Activated naive CD4-positive, alpha-beta T cell treated with anti-CD3 and anti-CD28 coated beads for 36 hours (primary cell): Measurements from ENCODE around the gene SLCO6A1. TPM values are rescaled to one million over a fixed set of nuclear protein-coding genes. Genes with fewer than 3 reads are reported as not detected.
"Not testable (repeated sequence)": the region's sequence is repeated elsewhere in the genome, so short reads cannot be mapped to it uniquely, and the experiment has no call there.

ENCODE experiments used
- CTCF ChIA-PET: fragments of 350-600 bp; sonication (Branson Sonifier 250); formaldehyde crosslinking; loops from one replicate; lab custom pipeline; 2021; ENCODE audit warnings: antibody characterized with exemption; lab: Charles Lee
- DNase-seq: peaks from one replicate; pipeline ENCODE4 v3.0.0-alpha.2; 2020
- H3K27ac Mint-ChIP-seq: one replicate; pipeline ENCODE4 v1.8.0; 2021; ENCODE audit warnings: mild to moderate bottlenecking, mixed read lengths
- H3K27me3 Mint-ChIP-seq: one replicate; pipeline ENCODE4 v1.8.0; 2021; ENCODE audit warnings: low read depth, mixed read lengths
- H3K36me3 Mint-ChIP-seq: one replicate; pipeline ENCODE4 v1.8.0; 2021; ENCODE audit warnings: low read depth, mixed read lengths
- H3K4me1 Mint-ChIP-seq: one replicate; pipeline ENCODE4 v1.8.0; 2021; ENCODE audit warnings: low read depth, mixed read lengths
- H3K4me3 Mint-ChIP-seq: one replicate; pipeline ENCODE4 v1.8.0; 2021; ENCODE audit warnings: mild to moderate bottlenecking, moderate library complexity, mixed read lengths
- H3K9me3 Mint-ChIP-seq: one replicate; pipeline ENCODE4 v1.8.0; 2021; ENCODE audit warnings: mixed read lengths
- intact Hi-C: fragments of 100-400 bp; cut with micrococcal nuclease; formaldehyde crosslinking; loops from one replicate; pipeline ENCODE4 v1.15.1; 2023
- total RNA-seq, 2 experiments: library from RNA; stranded (reverse); gene quantifications; one replicate each; pipeline ENCODE4 v1.2.3, GENCODE V29; 2021

The SLCO6A1 gene
- total RNA-seq, 2 experiments from 2014 or later: not detected

GRCh38 chr5:102529447-102529846 is 30.6 kb upstream of the SLCO6A1 start:
- Mint-ChIP-seq H3K36me3 (no peaks in the 10 kb centered on the region), H3K27ac (no peak overlapping the region), H3K27me3 (peaks cover 3% of the 10 kb centered on the region), H3K4me1 (no peaks in the 10 kb centered on the region), H3K4me3 (no peak overlapping the region), H3K9me3 (peaks cover under 1% of the 10 kb centered on the region)
- no peak for DNase-seq
- intact Hi-C loops: no loop called here
- CTCF ChIA-PET: no interaction called here

- H3K4me3 Mint-ChIP-seq: no peak overlapping the region
- intact Hi-C loops: no loop called here
- peaks cover 2% of the 10 kb centered on the region for H3K9me3 Mint-ChIP-seq
- CTCF ChIA-PET: no interaction called here
- no peaks in the 10 kb centered on the region for H3K36me3 Mint-ChIP-seq
- DNase-seq: no peak
- H3K27me3 Mint-ChIP-seq: peaks cover 3% of the 10 kb centered on the region
- no peaks in the 10 kb centered on the region for H3K4me1 Mint-ChIP-seq
- H3K27ac Mint-ChIP-seq: no peak overlapping the region
Observed at GRCh38 chr5:102529031-102529430, 30.2 kb upstream of the SLCO6A1 start.

- Mint-ChIP-seq H3K27me3 (peaks cover 3% of the 10 kb centered on the region), H3K4me1 (no peaks in the 10 kb centered on the region), H3K4me3 (no peak overlapping the region), H3K9me3 (peaks cover 2% of the 10 kb centered on the region), H3K36me3 (no peaks in the 10 kb centered on the region), H3K27ac (no peak overlapping the region)
- intact Hi-C loops: no loop called here
- CTCF ChIA-PET: no interaction called here
- DNase-seq: no peak
Observed at GRCh38 chr5:102528600-102528999, 29.8 kb upstream of the SLCO6A1 start.

- H3K27ac Mint-ChIP-seq: no peak overlapping the region
- H3K9me3 Mint-ChIP-seq: peaks cover 4% of the 10 kb centered on the region
- no peak overlapping the region for H3K4me3 Mint-ChIP-seq
- CTCF ChIA-PET: interaction anchor here (2.5 kb wide), 1 partner anchor 9 kb away, joined by 6 read pairs; no protein-coding TSS in a partner anchor
- no peaks in the 10 kb centered on the region for H3K36me3 Mint-ChIP-seq
- H3K27me3 Mint-ChIP-seq: peaks cover 3% of the 10 kb centered on the region
- intact Hi-C loops: no loop called here
- no peak for DNase-seq
- no peaks in the 10 kb centered on the region for H3K4me1 Mint-ChIP-seq
Observed at GRCh38 chr5:102527547-102527946, 28.7 kb upstream of the SLCO6A1 start.

- H3K4me1 Mint-ChIP-seq: no peaks in the 10 kb centered on the region
- CTCF ChIA-PET: interaction anchor here (1.2 kb wide), 1 partner anchor 701 kb away, joined by 3 read pairs; no protein-coding TSS in a partner anchor
Observed at GRCh38 chr5:102523541-102524175, 24.9 kb upstream of the SLCO6A1 start.

GRCh38 chr5:102511666-102512065 is 12.9 kb upstream of the SLCO6A1 start:
- Mint-ChIP-seq H3K27ac (no peak overlapping the region), H3K4me3 (no peak overlapping the region), H3K4me1 (no peaks in the 10 kb centered on the region), H3K36me3 (no peaks in the 10 kb centered on the region), H3K27me3 (no peaks in the 10 kb centered on the region), H3K9me3 (no peaks in the 10 kb centered on the region)
- no peak for DNase-seq
- CTCF ChIA-PET: interaction anchor here (0.6 kb wide), 1 partner anchor 60 kb away, joined by 4 read pairs; no protein-coding TSS in a partner anchor
- intact Hi-C loops: no loop called here

More at GRCh38 chr5:102523541-102524175, 24.9 kb upstream of the SLCO6A1 start:
- DNase-seq: no peak
- Mint-ChIP-seq H3K9me3 (peaks cover 4% of the 10 kb centered on the region), H3K27me3 (no peaks in the 10 kb centered on the region), H3K27ac (no peak overlapping the region), H3K4me3 (no peak overlapping the region), H3K36me3 (no peaks in the 10 kb centered on the region)
- intact Hi-C loops: no loop called here

GRCh38 chr5:102491261-102491914 is 7.4 kb downstream of the SLCO6A1 start:
- CTCF ChIA-PET, intact Hi-C loops, H3K36me3 Mint-ChIP-seq, DNase-seq, H3K4me1 Mint-ChIP-seq, H3K9me3 Mint-ChIP-seq, H3K27ac Mint-ChIP-seq, H3K27me3 Mint-ChIP-seq, H3K4me3 Mint-ChIP-seq: not testable (repeated sequence)

- Mint-ChIP-seq H3K36me3 (no peaks in the 10 kb centered on the region), H3K27me3 (no peaks in the 10 kb centered on the region), H3K4me3 (no peak overlapping the region), H3K4me1 (no peaks in the 10 kb centered on the region), H3K27ac (no peak overlapping the region), H3K9me3 (no peaks in the 10 kb centered on the region)
- no peak for DNase-seq
- intact Hi-C loops: no loop called here
- CTCF ChIA-PET: no interaction called here
Observed at GRCh38 chr5:102483736-102484135, 15.1 kb downstream of the SLCO6A1 start.

GRCh38 chr5:102481054-102481715 is 17.6 kb downstream of the SLCO6A1 start:
- intact Hi-C loops: no loop called here
- Mint-ChIP-seq H3K9me3 (no peaks in the 10 kb centered on the region), H3K4me1 (no peaks in the 10 kb centered on the region)

GRCh38 chr5:102453716-102454115 is 45.1 kb downstream of the SLCO6A1 start:
- no peak overlapping the region for H3K4me3 Mint-ChIP-seq
- peaks cover 5% of the 10 kb centered on the region for H3K27me3 Mint-ChIP-seq
- no peaks in the 10 kb centered on the region for H3K36me3 Mint-ChIP-seq
- DNase-seq: no peak
- peaks cover 2% of the 10 kb centered on the region for H3K9me3 Mint-ChIP-seq
- H3K4me1 Mint-ChIP-seq: no peaks in the 10 kb centered on the region
- no peak overlapping the region for H3K27ac Mint-ChIP-seq
- intact Hi-C loops: no loop called here
- CTCF ChIA-PET: no interaction called here

More at GRCh38 chr5:102481054-102481715, 17.6 kb downstream of the SLCO6A1 start:
- CTCF ChIA-PET: no interaction called here
- Mint-ChIP-seq H3K36me3 (no peaks in the 10 kb centered on the region), H3K27me3 (no peaks in the 10 kb centered on the region), H3K27ac (no peak overlapping the region), H3K4me3 (no peak overlapping the region)
- no peak for DNase-seq

GRCh38 chr5:102451082-102451481 is 47.7 kb downstream of the SLCO6A1 start:
- CTCF ChIA-PET: no interaction called here

GRCh38 chr5:102450313-102450990 is 48.3 kb downstream of the SLCO6A1 start:
- Mint-ChIP-seq H3K27me3 (peaks cover 5% of the 10 kb centered on the region), H3K4me1 (no peaks in the 10 kb centered on the region), H3K36me3 (no peaks in the 10 kb centered on the region), H3K4me3 (no peak overlapping the region), H3K9me3 (peaks cover 2% of the 10 kb centered on the region), H3K27ac (no peak overlapping the region)
- intact Hi-C loops: no loop called here
- CTCF ChIA-PET: no interaction called here
- no peak for DNase-seq

More at GRCh38 chr5:102451082-102451481, 47.7 kb downstream of the SLCO6A1 start:
- H3K4me3 Mint-ChIP-seq: no peak overlapping the region
- DNase-seq: no peak
- no peaks in the 10 kb centered on the region for H3K4me1 Mint-ChIP-seq
- peaks cover 2% of the 10 kb centered on the region for H3K9me3 Mint-ChIP-seq
- peaks cover 5% of the 10 kb centered on the region for H3K27me3 Mint-ChIP-seq
- H3K36me3 Mint-ChIP-seq: no peaks in the 10 kb centered on the region
- intact Hi-C loops: no loop called here
- H3K27ac Mint-ChIP-seq: no peak overlapping the region
